Measurements from ENCODE around the gene MICU1. TPM values are rescaled to one million over a fixed set of nuclear protein-coding genes. Genes with fewer than 3 reads are reported as not detected.

The MICU1 gene
- total and polyA plus RNA-seq, 2 of the 13 experiments (the other 11 are each of a cell fraction or from before 2014, with no cell fraction given), result 32.5 to 56.1 TPM

- peak; percentile 70; the same call in 1 of the 2 replicates for TF ChIP-seq MAZ (IDR thresholded peaks at IDR 0.05; ENCODE audit: borderline replicate concordance, low read depth, low read length)
- peak; percentile 86 for TF ChIP-seq MAZ (CRISPR knock-in tag; IDR thresholded peaks at IDR 0.05; ENCODE audit: low read depth)
- TF ChIP-seq ZNF704 (CRISPR knock-in tag; IDR thresholded peaks at IDR 0.05; ENCODE audit: borderline replicate concordance), result no peak
- no peak for TF ChIP-seq HNF4G (IDR thresholded peaks at IDR 0.05; ENCODE audit: borderline replicate concordance, low read depth, low read length)
- TF ChIP-seq HNF4G (CRISPR knock-in tag; IDR thresholded peaks at IDR 0.05; ENCODE audit: borderline replicate concordance, low read depth), result no peak
- peak; percentile 38 to 48; a peak in 1 of 4 replicates for TF ChIP-seq HMGXB4 (CRISPR knock-in tag; IDR thresholded peaks at IDR 0.05; ENCODE audit: borderline replicate concordance in 1 of 2, low read depth in 1 of 2)
- TF ChIP-seq CBX1 (IDR thresholded peaks at IDR 0.05; ENCODE audit: low read depth), result peak; percentile 51
- no peak for TF ChIP-seq ZNF136 (CRISPR knock-in tag; IDR thresholded peaks at IDR 0.05; ENCODE audit: low read depth)
- no peak for TF ChIP-seq ADNP (CRISPR knock-in tag; IDR thresholded peaks at IDR 0.05)
- TF ChIP-seq ZNF547 (CRISPR knock-in tag; IDR thresholded peaks at IDR 0.05), result no peak
- TF ChIP-seq XBP1 (CRISPR knock-in tag; IDR thresholded peaks at IDR 0.05), result no peak
- TF ChIP-seq ONECUT2 (CRISPR knock-in tag; IDR thresholded peaks at IDR 0.05), result no peak
- TF ChIP-seq GPBP1L1 (CRISPR knock-in tag; IDR thresholded peaks at IDR 0.05), result no peak
- no peak for TF ChIP-seq MIER3 (CRISPR knock-in tag; IDR thresholded peaks at IDR 0.05; ENCODE audit: borderline replicate concordance)
- TF ChIP-seq SOX6 (IDR thresholded peaks at IDR 0.05), result no peak
- peak; percentile 60 for TF ChIP-seq SOX6 (CRISPR knock-in tag; IDR thresholded peaks at IDR 0.05)
- TF ChIP-seq ZMAT3 (CRISPR knock-in tag; conservative IDR thresholded peaks at IDR 0.05), result no peak; the same call in 1 of the 2 replicates
- TF ChIP-seq ZNF839 (CRISPR knock-in tag; IDR thresholded peaks at IDR 0.05; ENCODE audit: borderline replicate concordance), result peak; percentile 87; the same call in 1 of the 2 replicates
- peak; percentile 88 for TF ChIP-seq DMAP1 (CRISPR knock-in tag; IDR thresholded peaks at IDR 0.05)
- TF ChIP-seq GATAD2A (CRISPR knock-in tag; IDR thresholded peaks at IDR 0.05), result no peak
- peak; percentile 80; the same call in 1 of the 2 replicates for TF ChIP-seq EEA1 (CRISPR knock-in tag; IDR thresholded peaks at IDR 0.05; ENCODE audit: borderline replicate concordance)
- TF ChIP-seq AGO1 (IDR thresholded peaks at IDR 0.05; ENCODE audit: low read depth, low read length, poor library complexity, severe bottlenecking), result no peak
- no peak for TF ChIP-seq NR0B2 (CRISPR knock-in tag; IDR thresholded peaks at IDR 0.05)
- TF ChIP-seq HDAC1 (CRISPR knock-in tag; IDR thresholded peaks at IDR 0.05), result peak; percentile 81
- TF ChIP-seq ZNF775 (CRISPR knock-in tag; IDR thresholded peaks at IDR 0.05; ENCODE audit: borderline replicate concordance), result no peak
- TF ChIP-seq JUNB (CRISPR knock-in tag; IDR thresholded peaks at IDR 0.05; ENCODE audit: borderline replicate concordance), result no peak
Measured at GRCh38 chr10:72625608-72626443, at the start of gene MICU1 (continued).

Data from HepG2 (cell line).